ENCODE results near the gene ADGB. TPM values are rescaled to one million over a fixed set of nuclear protein-coding genes. Genes with fewer than 3 reads are reported as not detected.
A peak's percentile ranks its signal among the peaks of the same experiment; 100 is the strongest.

The ADGB gene
- total RNA-seq, 1 donor from 2014 or later = not detected

DNA sequence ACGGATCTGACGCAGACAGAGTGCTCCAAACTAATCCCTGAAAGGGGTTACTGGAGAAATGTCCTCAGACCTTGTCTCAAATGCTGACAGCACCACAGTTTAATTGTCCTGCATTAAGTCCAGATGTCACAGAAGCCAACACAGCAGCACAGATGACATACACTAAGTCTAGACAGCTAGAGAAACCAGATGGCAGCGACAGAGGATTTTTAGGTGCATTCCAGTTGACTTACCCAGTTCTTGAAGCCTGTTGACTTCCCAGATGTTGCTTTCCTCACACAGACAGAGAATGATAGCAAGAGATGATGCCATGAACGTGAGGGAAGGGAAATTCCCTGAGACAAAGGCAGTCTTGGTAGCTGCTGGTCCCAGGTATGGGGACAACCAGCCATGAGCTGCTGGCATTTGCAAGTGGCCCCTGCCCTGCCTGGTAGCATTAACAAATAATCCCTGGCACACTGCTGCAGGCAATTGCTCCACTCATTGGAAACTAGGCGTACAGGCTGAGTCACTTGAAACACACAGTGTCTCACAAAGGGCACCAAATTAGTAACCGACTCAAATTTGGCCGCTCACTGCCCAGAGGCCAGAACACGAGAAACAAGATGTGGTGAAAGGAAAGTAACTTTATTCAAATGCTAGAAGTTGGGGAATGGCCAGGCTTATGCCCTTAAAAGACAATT, 52.2 kb downstream of the ADGB start:
- peaks cover 20% of the 10 kb centered on the region for H3K27me3 Mint-ChIP-seq (ENCODE audit: unreplicated experiment)
- no peak overlapping the region for H3K4me3 Mint-ChIP-seq (ENCODE audit: unreplicated experiment)
- no peak for DNase-seq (ENCODE audit: extremely low spot score, unreplicated experiment)
- no peaks in the 10 kb centered on the region for H3K36me3 Mint-ChIP-seq (ENCODE audit: unreplicated experiment)
- TF ChIP-seq, protein P1, sequence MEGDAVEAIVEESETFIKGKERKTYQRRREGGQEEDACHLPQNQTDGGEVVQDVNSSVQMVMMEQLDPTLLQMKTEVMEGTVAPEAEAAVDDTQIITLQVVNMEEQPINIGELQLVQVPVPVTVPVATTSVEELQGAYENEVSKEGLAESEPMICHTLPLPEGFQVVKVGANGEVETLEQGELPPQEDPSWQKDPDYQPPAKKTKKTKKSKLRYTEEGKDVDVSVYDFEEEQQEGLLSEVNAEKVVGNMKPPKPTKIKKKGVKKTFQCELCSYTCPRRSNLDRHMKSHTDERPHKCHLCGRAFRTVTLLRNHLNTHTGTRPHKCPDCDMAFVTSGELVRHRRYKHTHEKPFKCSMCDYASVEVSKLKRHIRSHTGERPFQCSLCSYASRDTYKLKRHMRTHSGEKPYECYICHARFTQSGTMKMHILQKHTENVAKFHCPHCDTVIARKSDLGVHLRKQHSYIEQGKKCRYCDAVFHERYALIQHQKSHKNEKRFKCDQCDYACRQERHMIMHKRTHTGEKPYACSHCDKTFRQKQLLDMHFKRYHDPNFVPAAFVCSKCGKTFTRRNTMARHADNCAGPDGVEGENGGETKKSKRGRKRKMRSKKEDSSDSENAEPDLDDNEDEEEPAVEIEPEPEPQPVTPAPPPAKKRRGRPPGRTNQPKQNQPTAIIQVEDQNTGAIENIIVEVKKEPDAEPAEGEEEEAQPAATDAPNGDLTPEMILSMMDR (IDR thresholded peaks at IDR 0.05) = no peak
- no peaks in the 10 kb centered on the region for H3K9me3 Mint-ChIP-seq (ENCODE audit: unreplicated experiment)
- H3K4me1 Mint-ChIP-seq (ENCODE audit: unreplicated experiment) = no peaks in the 10 kb centered on the region
- H3K27ac Mint-ChIP-seq (ENCODE audit: unreplicated experiment) = no peak overlapping the region

- H3K9me3 Mint-ChIP-seq (ENCODE audit: unreplicated experiment) = no peaks in the 10 kb centered on the region
These were observed 52.7 kb downstream of the ADGB start for GRCh38 chr6:146651482-146651863.

GRCh38 chr6:146657432-146657831, 58.7 kb downstream of the ADGB start:
- H3K4me1 Mint-ChIP-seq (ENCODE audit: unreplicated experiment) = no peaks in the 10 kb centered on the region
- H3K36me3 Mint-ChIP-seq (ENCODE audit: unreplicated experiment) = no peaks in the 10 kb centered on the region
- no peak for DNase-seq (ENCODE audit: extremely low spot score, unreplicated experiment)
- H3K4me3 Mint-ChIP-seq (ENCODE audit: unreplicated experiment) = no peak overlapping the region
- peaks cover 8% of the 10 kb centered on the region for H3K9me3 Mint-ChIP-seq (ENCODE audit: unreplicated experiment)
- TF ChIP-seq, protein P1 (IDR thresholded peaks at IDR 0.05) = no peak
- H3K27me3 Mint-ChIP-seq (ENCODE audit: unreplicated experiment) = peaks cover 33% of the 10 kb centered on the region
- H3K27ac Mint-ChIP-seq (ENCODE audit: unreplicated experiment) = no peak overlapping the region

More at GRCh38 chr6:146651482-146651863, 52.7 kb downstream of the ADGB start:
- Mint-ChIP-seq H3K4me3 (ENCODE audit: unreplicated experiment) (no peak overlapping the region), H3K27me3 (ENCODE audit: unreplicated experiment) (peaks cover 22% of the 10 kb centered on the region), H3K27ac (ENCODE audit: unreplicated experiment) (no peak overlapping the region), H3K36me3 (ENCODE audit: unreplicated experiment) (no peaks in the 10 kb centered on the region), H3K4me1 (ENCODE audit: unreplicated experiment) (no peaks in the 10 kb centered on the region)
- no peak for DNase-seq (ENCODE audit: extremely low spot score, unreplicated experiment)
- TF ChIP-seq, protein P1 (IDR thresholded peaks at IDR 0.05) = no peak

- peaks cover 8% of the 10 kb centered on the region for H3K9me3 Mint-ChIP-seq (ENCODE audit: unreplicated experiment)
- H3K27me3 Mint-ChIP-seq (ENCODE audit: unreplicated experiment) = peaks cover 22% of the 10 kb centered on the region
- no peaks in the 10 kb centered on the region for H3K36me3 Mint-ChIP-seq (ENCODE audit: unreplicated experiment)
- no peaks in the 10 kb centered on the region for H3K4me1 Mint-ChIP-seq (ENCODE audit: unreplicated experiment)
- no peak overlapping the region for H3K4me3 Mint-ChIP-seq (ENCODE audit: unreplicated experiment)
- H3K27ac Mint-ChIP-seq (ENCODE audit: unreplicated experiment) = no peak overlapping the region
- TF ChIP-seq, protein P1 (IDR thresholded peaks at IDR 0.05) = no peak
- no peak for DNase-seq (ENCODE audit: extremely low spot score, unreplicated experiment)
These were observed 66.1 kb downstream of the ADGB start for GRCh38 chr6:146664871-146665360.

DNA sequence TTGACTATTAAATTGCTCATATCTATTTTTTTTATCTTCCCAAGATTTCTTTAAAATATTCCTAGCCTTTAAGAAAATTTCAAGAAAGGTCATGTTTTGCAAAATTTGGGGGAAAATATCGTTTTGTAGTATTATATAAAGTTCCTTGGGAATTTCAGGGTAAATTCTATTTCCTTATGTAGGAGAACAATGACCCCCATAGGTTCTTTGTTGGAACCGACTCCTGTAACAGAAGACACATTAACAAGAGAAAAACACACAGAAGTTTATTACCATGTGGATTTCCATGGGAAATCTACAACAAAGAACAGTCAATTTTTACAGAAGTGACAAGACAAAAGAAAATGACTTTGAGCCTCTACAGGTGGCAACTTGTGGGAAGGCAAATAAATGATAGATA, 68.1 kb downstream of the ADGB start:
- Mint-ChIP-seq H3K4me3 (ENCODE audit: unreplicated experiment) (no peak overlapping the region), H3K4me1 (ENCODE audit: unreplicated experiment) (no peaks in the 10 kb centered on the region), H3K36me3 (ENCODE audit: unreplicated experiment) (no peaks in the 10 kb centered on the region), H3K27me3 (ENCODE audit: unreplicated experiment) (peaks cover 24% of the 10 kb centered on the region), H3K9me3 (ENCODE audit: unreplicated experiment) (peaks cover 5% of the 10 kb centered on the region), H3K27ac (ENCODE audit: unreplicated experiment) (no peak overlapping the region)
- DNase-seq (ENCODE audit: extremely low spot score, unreplicated experiment) = no peak
- TF ChIP-seq, protein P1 (IDR thresholded peaks at IDR 0.05) = peak; percentile 16

All from osteocyte (in vitro differentiated cells).